ENCODE results near the gene USF1. TPM values are rescaled to one million over a fixed set of nuclear protein-coding genes. Genes with fewer than 3 reads are reported as not detected.

USF1 gene
- total RNA-seq, 4 donors from 2014 or later = 40.1 to 81.4 (median 74.9) TPM

- no peak for TF ChIP-seq CTCF (IDR thresholded peaks at IDR 0.05; ENCODE audit: low read depth)
Observed at GRCh38 chr1:161052899-161053298, 7.1 kb upstream of the USF1 start.

DNA sequence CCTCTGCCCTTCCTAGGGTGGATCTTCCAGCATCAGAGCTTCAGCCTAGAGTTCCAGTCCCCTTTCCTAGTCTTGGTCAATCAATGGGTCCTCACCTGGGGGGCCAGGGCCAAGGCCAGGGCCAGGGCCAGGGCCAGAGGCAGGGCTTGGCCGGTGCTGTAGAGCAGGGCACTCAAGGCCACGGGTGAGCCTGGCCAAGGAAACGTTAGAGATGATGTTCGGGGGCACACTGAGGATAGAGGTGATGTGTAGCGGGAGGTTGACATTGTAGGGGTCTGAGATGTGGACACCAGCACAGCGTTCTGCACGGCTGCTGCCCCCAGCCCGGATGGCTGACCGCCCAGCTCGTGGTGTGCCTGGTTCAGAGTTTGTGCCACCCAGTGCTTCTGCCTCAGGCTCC lies 5.4 kb upstream of the USF1 start:
- no peak for TF ChIP-seq CTCF (IDR thresholded peaks at IDR 0.05; ENCODE audit: low read depth)

- TF ChIP-seq CTCF (IDR thresholded peaks at IDR 0.05; ENCODE audit: low read depth) = no peak
Observed at GRCh38 chr1:161048949-161049722, 3.4 kb upstream of the USF1 start.

DNA sequence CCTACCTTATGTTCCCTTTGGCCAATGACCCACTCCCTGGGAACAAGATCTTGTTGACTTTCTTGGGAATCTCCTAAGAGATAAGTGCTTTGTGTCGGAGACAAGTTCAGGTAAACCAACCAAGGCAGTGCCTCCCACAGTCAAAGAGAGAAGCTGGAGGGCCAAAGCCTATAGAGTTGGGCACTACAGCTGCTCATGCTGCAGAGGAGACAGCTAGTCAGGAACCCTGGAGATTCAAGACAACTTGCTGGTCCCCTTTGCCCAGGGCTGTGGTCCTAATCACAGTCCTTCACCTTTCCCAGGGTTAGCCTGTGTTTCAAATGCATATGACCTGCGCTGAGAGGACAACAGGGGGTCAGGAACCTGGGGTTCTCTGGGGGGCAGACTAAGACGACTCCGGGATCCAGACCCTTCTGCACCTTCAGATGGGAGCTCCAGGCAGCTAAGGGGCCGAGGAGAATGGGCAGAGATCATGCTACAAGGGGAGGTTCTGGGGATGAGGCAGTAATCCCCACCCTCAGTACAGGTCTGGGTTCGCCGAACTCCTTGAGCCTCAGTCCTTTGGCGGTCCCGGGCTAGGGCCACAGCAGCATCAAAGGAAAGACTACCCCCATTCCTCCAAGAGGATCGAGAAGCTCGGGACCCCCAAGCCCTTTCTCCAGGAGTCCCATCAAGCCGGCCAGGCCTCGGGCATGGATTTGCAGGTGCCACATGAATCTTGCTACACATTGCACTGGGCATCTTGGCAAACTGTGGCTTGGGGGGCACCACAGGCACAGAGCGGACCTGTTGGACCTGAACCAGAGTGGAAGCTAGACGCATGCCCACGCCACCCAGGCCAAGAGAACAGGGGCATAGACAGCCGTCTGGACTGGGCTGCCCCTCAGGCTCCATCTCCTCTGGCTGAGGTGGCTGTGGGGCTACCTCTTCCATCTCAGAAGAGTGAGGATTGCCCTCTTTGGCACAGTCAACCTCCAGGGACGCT lies 2.0 kb upstream of the USF1 start:
- TF ChIP-seq CTCF (IDR thresholded peaks at IDR 0.05; ENCODE audit: low read depth) = no peak

GRCh38 chr1:161046605-161047228 lies 940 bp upstream of the USF1 start:
- TF ChIP-seq CTCF (IDR thresholded peaks at IDR 0.05; ENCODE audit: low read depth) = no peak

- no peak for TF ChIP-seq CTCF (IDR thresholded peaks at IDR 0.05; ENCODE audit: low read depth)
Observed at GRCh38 chr1:161044908-161045735, 655 bp downstream of the USF1 start.
